GM23248 (cell line): ENCODE results near the gene SLC25A4.

ENCODE experiments used
- EZH2 ChIP-seq: fragments of 200-600 bp; sonication (generic); IDR thresholded peaks from 2 replicates; pipeline ENCODE4 v1.6.1; 2018; ENCODE audit warnings: antibody characterized with exemption, mild to moderate bottlenecking; ENCODE audit not compliant: insufficient read depth, poor library complexity, severe bottlenecking
- EZH2phosphoT487 ChIP-seq: fragments of 200-600 bp; sonication (generic); IDR thresholded peaks from 2 replicates; pipeline ENCODE4 v1.6.1; 2018; ENCODE audit warnings: antibody characterized with exemption, moderate library complexity, mild to moderate bottlenecking, low read depth; ENCODE audit not compliant: insufficient read depth

DNA sequence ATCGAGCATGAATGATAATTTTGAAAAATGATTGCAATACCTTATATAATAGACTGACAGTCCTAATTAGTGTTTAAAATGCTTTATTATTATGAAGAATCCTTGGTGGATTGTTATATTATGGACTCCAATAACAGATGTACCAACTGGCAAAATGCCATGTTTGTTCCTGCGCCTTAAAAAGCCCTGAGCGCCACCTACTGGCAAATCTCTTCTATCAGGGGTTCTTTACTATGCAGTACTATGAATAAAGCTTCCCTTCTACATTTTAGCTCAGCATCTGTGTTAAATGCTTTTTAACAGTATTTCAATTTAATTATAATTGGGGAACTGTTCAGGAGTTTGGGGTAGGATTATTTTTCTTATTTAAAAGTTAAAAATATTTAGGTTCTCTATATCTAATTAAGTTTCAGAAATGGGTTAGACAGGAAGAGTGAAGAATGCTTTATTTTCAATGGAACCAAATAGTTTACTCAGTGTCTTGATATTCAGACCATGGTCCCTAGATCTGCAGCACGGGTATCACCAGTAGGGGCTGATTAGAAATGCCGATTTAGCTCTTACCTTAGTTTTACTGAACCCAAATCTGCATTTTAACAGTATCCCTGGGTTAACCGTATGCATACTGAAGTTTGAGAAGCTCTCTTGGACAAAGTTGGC lies 40.7 kb downstream of the SLC25A4 start:
- TF ChIP-seq EZH2phosphoT487 (no peak), EZH2 (no peak)
